HG03060 (cell line): ENCODE results near the gene FAM151B.

Experiments used
- ATAC-seq: cut with Tn5 transposase; IDR thresholded peaks from one replicate; pipeline ENCODE4 v1.9.1; 2021; ENCODE audit warnings: low read depth, moderate number of reproducible peaks; ENCODE audit not compliant: unreplicated experiment

The FAM151B gene

GRCh38 chr5:80502800-80503199, 14.9 kb downstream of the FAM151B start:
- no peak for ATAC-seq

DNA sequence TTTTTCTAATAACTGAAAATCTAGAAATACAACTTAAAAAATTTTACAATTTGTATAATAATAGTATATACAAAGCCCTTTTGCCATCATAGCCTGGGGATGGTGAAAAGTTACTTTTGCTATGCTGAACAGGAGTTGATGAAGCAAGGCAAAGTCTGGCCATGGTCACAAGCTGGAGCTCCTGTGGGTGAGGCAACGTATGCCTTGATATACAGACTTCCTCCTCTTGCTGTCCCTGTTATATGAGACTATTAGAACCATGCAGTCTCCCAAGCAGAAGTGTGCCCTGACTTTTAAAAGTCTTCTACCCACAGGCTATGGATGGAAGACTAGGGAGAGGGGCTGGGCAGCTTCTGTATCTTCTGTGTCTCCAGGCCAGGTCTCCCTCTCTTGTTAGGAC, 15.7 kb downstream of the FAM151B start:
- no peak for ATAC-seq

DNA sequence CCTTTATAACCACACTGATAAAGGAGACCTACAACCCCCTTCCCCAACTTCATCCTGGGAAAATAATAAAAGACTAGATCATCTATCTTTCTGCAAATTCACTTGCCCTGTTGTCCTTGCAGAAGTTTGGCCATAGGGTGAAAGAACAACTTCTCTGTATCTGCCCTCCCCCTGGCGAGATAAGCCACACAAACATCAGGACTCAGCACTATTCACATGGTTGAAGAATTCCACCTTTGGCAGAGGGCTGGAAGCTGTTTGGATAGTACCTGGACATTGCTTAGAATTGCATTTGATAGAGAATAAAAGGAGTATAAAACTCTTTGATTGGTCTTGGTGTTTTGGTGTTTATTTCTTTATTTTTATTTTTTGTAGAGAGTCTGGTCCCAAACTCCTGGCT, 16.9 kb downstream of the FAM151B start:
- ATAC-seq = no peak

DNA sequence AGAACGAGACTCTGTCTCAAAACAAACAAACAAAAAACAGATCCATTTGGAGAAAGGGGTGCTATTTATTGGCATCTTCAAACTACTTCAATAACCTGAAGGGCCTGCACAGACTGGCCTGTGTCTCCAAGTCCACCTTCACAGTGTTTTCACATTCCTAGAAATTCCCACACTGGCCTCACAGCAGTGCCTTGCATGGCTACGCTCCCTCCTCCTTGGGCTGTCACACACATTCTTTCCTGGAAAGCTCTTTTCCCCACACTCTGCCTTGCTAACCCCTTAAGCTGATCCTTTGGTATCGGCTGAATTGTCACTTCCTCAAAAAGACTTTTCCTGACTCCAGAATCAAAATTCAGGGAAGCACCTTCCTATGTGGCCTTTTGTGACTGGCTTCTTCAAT, 19.8 kb downstream of the FAM151B start:
- no peak for ATAC-seq

- no peak for ATAC-seq
These were observed 20.9 kb downstream of the FAM151B start for GRCh38 chr5:80508844-80509243.

DNA sequence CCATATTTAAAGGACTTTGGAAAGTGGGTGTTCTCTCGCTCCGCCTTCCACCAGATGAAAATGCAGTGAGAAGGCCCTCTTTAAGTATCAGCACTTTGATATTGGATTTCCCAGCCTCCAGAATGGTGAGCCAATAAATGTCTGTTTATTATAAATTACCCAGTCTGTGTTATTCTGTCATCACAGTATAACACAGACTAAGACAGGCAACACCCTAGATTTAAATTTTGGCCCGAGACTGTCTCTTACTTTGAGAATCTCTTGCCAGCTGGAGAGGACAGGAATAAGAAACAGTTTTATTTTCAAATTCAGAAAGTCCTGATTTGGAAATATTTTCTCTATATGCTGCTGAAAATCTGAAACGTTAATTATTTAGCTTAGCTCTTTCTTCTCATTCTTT, 21.5 kb downstream of the FAM151B start:
- no peak for ATAC-seq

GRCh38 chr5:80516826-80517225, 28.9 kb downstream of the FAM151B start:
- no peak for ATAC-seq

GRCh38 chr5:80540691-80541090, 52.8 kb downstream of the FAM151B start:
- no peak for ATAC-seq

DNA sequence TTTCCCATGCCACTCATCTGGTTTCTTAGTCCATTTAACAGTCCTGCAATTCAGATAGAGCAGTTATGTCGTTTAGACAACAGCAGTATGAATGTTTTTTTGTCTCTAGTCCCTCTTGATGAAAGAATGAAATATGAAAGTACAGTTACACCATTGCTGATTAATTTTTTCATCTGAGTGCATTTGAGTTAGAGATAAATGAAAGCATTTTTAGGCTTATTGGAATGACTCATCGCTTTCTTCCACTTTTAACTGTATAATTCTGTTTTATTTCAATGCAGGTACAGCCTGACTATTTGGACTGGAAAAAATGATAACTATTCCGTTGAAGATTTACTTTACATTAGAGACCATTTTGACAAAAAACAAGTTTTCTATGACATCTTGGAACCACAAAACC, 53.5 kb downstream of the FAM151B start:
- ATAC-seq = no peak

DNA sequence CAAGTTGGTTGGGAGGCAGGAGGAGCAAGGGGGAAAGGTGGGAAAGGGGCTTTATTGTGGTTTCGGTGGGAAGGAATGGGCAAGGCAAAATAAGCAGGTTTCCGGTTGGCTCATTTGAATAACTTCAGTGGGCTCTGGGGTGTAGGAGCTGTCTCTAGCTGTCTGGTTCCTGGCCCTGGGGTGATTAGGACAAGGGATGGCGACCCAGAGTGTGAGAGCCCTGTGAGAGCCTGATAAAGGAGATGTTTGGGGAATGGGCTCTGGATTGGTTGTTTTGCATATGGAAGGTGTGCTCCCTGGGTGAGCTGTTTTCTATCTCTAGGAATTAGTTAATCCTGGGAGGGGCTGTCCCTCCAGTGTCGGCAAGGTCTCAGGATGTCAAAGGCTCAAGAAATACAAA, 66.7 kb downstream of the FAM151B start:
- ATAC-seq = no peak

GRCh38 chr5:80555099-80555498, 67.2 kb downstream of the FAM151B start:
- ATAC-seq = no peak

GRCh38 chr5:80559244-80559643, 71.3 kb downstream of the FAM151B start:
- ATAC-seq = no peak

DNA sequence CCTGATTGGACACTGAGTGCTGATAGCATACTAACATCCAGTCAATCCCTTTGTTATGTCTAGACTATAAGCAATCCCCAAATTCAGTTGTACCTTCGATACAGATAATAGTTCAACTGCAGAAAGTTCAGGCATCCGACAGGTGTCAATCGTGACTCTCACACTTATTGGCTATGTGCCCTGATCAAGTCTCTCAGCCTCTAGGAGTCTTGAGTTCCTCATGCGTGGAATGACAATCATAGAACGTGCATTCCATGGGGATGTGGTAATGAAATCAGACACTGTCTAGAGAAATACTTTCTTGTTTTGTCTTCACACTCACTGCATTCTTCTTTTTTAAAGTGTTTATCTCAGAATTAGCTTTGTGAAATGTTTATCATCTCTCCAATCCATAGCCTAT, 77.4 kb downstream of the FAM151B start:
- ATAC-seq = no peak

- no peak for ATAC-seq
These were observed 78.9 kb downstream of the FAM151B start for GRCh38 chr5:80566711-80567259.

- ATAC-seq = no peak
These were observed 80.4 kb downstream of the FAM151B start for GRCh38 chr5:80568251-80568650.

DNA sequence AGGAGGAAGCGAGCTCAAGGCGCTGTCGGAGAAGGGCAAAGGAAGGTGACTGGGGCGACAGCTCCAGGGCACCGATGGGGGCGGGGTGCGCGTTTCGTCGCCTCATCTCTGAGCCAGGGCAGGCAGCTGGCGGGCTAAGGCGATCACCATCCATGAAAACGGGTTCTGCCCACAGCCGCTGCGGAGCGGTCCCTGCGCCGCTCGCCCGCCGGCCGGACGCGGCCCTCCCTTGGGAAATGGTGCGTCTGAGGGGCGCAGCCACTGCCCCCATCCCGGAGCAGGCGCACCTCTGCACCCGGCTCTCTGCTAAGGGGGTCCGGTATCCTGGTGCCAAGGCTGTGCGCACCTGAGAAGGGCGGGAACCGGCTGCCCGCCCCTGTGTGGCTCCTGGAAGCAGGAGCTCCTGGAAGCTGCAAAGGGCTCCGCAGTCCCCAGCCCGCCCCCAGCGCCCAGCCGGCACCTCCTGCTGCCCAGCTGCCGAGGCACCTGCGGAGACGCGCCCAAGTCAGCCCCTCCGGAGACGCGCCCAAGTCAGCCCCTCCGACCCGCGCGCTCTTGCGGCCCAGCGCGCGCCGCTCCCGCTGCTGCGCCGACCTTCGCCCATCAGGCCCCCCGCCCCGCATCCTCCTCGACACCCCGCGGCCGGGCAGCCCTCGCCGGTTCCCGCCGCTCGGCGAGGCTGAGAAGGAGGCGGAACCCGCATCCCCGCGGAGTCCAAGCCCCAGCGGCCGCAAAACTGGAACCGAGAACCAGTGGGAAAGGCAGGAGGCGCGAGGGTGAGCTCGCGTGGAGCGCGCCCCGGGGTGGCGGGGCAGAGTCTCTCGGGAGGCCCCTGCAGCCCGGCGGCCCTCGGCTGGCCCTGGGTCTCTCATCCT, 81.4 kb downstream of the FAM151B start:
- no peak for ATAC-seq

DNA sequence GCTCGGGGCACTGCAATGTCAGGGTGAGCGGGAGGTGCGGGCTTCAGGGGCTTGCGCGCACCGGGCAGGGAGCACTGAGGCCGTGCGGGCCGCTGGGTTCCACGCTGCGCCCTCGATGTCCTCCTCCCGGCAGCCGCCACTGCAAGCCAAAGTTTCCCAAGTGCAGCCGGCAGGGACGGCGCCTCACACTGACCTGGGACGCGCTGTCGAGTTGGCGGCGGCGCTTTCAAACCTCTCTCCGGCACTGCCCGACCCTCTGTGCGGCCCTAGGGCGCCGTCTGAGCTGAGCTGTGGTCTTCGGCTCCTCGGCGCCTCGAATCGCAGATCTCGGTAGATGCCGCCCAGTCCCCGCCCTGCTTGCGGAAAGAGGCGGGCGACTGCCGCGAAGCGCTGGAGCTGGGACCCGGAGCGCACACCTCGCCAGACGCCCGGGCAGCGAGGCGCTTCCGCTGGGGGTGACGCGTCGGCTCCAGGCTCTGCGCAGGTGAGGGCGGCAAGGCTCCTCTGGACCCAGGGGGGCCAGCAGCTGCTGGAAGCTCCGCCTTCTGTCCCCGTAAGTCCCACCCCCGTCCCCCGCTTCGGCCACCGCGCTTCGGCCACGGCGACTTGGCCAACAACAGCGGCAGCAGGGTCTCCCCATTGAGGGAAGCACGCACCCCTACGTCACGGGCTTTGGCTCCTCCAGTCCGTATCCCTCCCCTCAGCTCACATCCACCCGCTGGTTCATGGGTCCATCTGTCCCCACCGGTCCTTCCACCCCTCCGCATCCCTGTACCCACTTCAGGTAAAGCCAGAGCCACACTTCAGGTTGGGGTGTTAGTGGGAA, 82.3 kb downstream of the FAM151B start, which contains the start of gene ANKRD34B:
ANKRD34B (minus strand) TSS at position 320 of the 826 bp plus-strand sequence. CDS start 10,261 bp downstream, outside the sequence.
- no peak for ATAC-seq

DNA sequence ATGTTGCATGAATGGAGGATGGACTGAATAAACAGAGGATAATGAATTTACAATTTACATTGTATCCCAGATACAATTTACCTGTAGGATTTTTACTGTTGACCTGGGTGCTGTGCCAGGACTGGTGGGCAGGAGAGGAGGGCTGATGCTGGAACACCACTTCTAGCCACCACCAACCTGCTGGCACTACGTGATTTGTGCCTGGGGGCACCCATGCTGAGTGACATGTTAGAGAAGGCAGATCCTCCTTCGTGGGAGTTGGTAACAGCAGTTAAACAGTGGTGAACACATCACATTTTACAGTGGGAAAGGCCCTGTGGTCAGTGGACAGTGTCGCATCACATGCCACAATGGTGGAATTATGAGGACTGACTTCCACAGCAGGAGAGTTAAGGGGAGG, 85.2 kb downstream of the FAM151B start:
- no peak for ATAC-seq

GRCh38 chr5:80576383-80576782, 88.5 kb downstream of the FAM151B start:
- ATAC-seq = no peak

DNA sequence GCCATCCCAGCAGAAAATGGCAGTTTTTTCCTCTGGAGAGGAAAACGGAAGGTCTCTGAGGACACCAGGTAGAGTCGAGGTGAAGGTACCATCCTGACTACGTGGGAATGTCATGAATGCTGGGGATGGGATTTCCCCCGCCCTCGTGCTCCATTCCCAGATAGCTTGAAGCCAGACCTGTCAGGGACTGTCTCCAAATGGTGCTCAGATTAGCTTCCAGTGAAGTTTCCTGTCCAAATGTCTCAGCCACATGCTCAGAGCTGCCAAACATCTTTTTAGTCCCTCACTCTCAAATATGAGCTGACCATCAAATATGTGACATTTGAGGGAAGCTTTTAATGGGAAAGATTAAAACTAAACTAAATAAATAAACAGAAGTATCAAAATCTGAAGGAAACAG, 89.8 kb downstream of the FAM151B start:
- ATAC-seq = no peak

DNA sequence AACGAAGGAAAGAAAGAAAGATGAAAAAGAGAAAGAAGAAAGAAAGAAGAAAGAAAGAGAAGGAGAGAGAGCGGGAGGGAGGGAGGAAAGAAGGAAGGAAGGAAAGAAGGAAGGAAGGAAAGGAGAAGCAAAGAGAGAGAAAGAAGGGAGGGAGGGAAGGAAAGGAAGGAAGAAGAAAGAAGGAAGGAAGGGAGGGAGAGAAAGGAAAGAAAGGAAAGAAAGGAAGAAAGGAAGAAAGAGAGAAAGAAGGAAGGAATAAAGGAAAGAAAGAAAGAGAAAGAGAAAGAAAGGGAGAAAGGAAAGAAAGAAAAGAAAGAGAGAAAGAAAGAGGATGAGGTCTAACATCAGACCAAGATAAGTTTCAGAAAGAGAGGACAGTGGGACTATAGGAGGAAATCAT, 91.2 kb downstream of the FAM151B start:
- ATAC-seq = no peak
